H1 (cell line): ENCODE results near the gene JMJD1C. TPM values are rescaled to one million over a fixed set of nuclear protein-coding genes. Genes with fewer than 3 reads are reported as not detected.

Source experiments
- HDAC6 ChIP-seq: IDR thresholded peaks from one replicate; pipeline ENCODE4 v1.7.1; 2012; ENCODE audit warnings: low read depth, mild to moderate bottlenecking, inconsistent platforms, low read length, moderate library complexity
- POLR2A ChIP-seq, 2 experiments: IDR thresholded peaks; 1 replicate in 1 of 2; 2 replicates in 1 of 2; pipeline ENCODE4 v1.6.1; 2011; ENCODE audit warnings: low read depth in 2 of 2, low read length in 2 of 2, mild to moderate bottlenecking in 2 of 2; ENCODE audit errors: control extremely low read depth in 1 of 2
- POLR2AphosphoS5 ChIP-seq: IDR thresholded peaks from 2 replicates; pipeline ENCODE4 v1.6.1; 2011; ENCODE audit warnings: low read depth, low read length
- RFX5 ChIP-seq: IDR thresholded peaks from 2 replicates; pipeline ENCODE4 v1.6.1; 2011; ENCODE audit warnings: low read depth, low read length, improper control_type of control experiment, borderline replicate concordance
- SIN3A ChIP-seq, 2 experiments: IDR thresholded peaks in 1 of 2; conservative IDR thresholded peaks in 1 of 2; 2 replicates each; pipeline ENCODE4 v1.6.1; 2011 to 2012; ENCODE audit warnings: low read length in 2 of 2, improper control_type of control experiment in 1 of 2, low read depth in 1 of 2, mild to moderate bottlenecking in 1 of 2
- SIX5 ChIP-seq: IDR thresholded peaks from 2 replicates; pipeline ENCODE4 v1.6.1; 2011; ENCODE audit warnings: mild to moderate bottlenecking, low read depth, low read length
- SP1 ChIP-seq: IDR thresholded peaks from 2 replicates; pipeline ENCODE4 v1.6.1; 2011; ENCODE audit warnings: low read depth, low read length
- SP2 ChIP-seq: IDR thresholded peaks from 2 replicates; pipeline ENCODE4 v1.6.1; 2012; ENCODE audit warnings: mild to moderate bottlenecking, low read length, inconsistent platforms
- SRF ChIP-seq: IDR thresholded peaks from 2 replicates; pipeline ENCODE4 v1.6.1; 2011; ENCODE audit warnings: mild to moderate bottlenecking, low read depth, low read length, moderate library complexity
- TAF1 ChIP-seq: IDR thresholded peaks from 2 replicates; pipeline ENCODE4 v1.6.1; 2011; ENCODE audit warnings: mild to moderate bottlenecking, low read depth, low read length
- YY1 ChIP-seq: IDR thresholded peaks from 2 replicates; pipeline ENCODE4 v1.6.1; 2011; ENCODE audit warnings: low read depth, mild to moderate bottlenecking, low read length
- polyA plus RNA-seq, 7 experiments: library from polyadenylated mRNA; depleted of rRNA in 3 of 7; stranded (reverse) in 5 of 7; unstranded in 2 of 7; fragments of >200 nt in 5 of 7; fragments of 200-250 nt in 2 of 7; gene quantifications; 1 replicate in 5 of 7; 2 replicates in 1 of 7; 4 replicates in 1 of 7; pipeline versions ENCODE4 v1.2.1 to v1.2.3, GENCODE V29; 2011 to 2013; ENCODE audit warnings: missing spikeins in 2 of 7, mixed read lengths in 2 of 7
- total RNA-seq: library from RNA; stranded (reverse); fragmentation: NEBNext Ultra II Directional; extraction: Animal tissue kit (Norgen Biotek cat#: 25700); gene quantifications from 2 replicates; pipeline ENCODE4 v1.2.1, GENCODE V29; 2021
- TF ChIP-seq, protein P1 (sequence below): fragments of 300-600 bp; sonication (generic); IDR thresholded peaks from 2 replicates; pipeline ENCODE4 v1.7.1; 2012; ENCODE audit warnings: low read length, moderate library complexity, mild to moderate bottlenecking, inconsistent platforms; ENCODE audit not compliant: insufficient replicate concordance
- TF ChIP-seq, protein P2 (sequence below): IDR thresholded peaks from 2 replicates; pipeline ENCODE4 v1.6.1; 2011; ENCODE audit warnings: low read depth, mild to moderate bottlenecking, low read length; ENCODE audit not compliant: insufficient read depth

The JMJD1C gene
- total and polyA plus RNA-seq, 2 of the 8 experiments (the other 6 are each of a cell fraction or from before 2014, with no cell fraction given), result 54.5 to 210 TPM

DNA sequence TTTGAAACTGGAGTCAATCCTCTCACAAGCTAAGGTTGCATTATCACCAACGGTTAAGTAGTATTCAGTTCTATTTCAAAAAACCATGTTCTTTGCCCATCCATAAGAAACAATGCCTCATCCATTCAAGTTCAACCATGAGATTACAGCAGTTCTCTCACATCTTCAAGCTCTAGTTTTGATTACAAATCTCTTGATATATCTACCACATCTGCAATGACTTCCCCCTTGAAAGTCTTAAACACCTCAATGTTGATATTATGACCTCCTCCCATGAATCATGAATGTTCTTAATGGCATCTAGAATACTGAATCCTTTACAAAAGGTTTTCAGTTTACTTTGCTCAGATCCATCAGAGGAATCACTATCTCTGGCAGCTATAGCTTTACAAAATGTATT lies 81.8 kb downstream of the JMJD1C start (continued):
- TF ChIP-seq, protein P1, sequence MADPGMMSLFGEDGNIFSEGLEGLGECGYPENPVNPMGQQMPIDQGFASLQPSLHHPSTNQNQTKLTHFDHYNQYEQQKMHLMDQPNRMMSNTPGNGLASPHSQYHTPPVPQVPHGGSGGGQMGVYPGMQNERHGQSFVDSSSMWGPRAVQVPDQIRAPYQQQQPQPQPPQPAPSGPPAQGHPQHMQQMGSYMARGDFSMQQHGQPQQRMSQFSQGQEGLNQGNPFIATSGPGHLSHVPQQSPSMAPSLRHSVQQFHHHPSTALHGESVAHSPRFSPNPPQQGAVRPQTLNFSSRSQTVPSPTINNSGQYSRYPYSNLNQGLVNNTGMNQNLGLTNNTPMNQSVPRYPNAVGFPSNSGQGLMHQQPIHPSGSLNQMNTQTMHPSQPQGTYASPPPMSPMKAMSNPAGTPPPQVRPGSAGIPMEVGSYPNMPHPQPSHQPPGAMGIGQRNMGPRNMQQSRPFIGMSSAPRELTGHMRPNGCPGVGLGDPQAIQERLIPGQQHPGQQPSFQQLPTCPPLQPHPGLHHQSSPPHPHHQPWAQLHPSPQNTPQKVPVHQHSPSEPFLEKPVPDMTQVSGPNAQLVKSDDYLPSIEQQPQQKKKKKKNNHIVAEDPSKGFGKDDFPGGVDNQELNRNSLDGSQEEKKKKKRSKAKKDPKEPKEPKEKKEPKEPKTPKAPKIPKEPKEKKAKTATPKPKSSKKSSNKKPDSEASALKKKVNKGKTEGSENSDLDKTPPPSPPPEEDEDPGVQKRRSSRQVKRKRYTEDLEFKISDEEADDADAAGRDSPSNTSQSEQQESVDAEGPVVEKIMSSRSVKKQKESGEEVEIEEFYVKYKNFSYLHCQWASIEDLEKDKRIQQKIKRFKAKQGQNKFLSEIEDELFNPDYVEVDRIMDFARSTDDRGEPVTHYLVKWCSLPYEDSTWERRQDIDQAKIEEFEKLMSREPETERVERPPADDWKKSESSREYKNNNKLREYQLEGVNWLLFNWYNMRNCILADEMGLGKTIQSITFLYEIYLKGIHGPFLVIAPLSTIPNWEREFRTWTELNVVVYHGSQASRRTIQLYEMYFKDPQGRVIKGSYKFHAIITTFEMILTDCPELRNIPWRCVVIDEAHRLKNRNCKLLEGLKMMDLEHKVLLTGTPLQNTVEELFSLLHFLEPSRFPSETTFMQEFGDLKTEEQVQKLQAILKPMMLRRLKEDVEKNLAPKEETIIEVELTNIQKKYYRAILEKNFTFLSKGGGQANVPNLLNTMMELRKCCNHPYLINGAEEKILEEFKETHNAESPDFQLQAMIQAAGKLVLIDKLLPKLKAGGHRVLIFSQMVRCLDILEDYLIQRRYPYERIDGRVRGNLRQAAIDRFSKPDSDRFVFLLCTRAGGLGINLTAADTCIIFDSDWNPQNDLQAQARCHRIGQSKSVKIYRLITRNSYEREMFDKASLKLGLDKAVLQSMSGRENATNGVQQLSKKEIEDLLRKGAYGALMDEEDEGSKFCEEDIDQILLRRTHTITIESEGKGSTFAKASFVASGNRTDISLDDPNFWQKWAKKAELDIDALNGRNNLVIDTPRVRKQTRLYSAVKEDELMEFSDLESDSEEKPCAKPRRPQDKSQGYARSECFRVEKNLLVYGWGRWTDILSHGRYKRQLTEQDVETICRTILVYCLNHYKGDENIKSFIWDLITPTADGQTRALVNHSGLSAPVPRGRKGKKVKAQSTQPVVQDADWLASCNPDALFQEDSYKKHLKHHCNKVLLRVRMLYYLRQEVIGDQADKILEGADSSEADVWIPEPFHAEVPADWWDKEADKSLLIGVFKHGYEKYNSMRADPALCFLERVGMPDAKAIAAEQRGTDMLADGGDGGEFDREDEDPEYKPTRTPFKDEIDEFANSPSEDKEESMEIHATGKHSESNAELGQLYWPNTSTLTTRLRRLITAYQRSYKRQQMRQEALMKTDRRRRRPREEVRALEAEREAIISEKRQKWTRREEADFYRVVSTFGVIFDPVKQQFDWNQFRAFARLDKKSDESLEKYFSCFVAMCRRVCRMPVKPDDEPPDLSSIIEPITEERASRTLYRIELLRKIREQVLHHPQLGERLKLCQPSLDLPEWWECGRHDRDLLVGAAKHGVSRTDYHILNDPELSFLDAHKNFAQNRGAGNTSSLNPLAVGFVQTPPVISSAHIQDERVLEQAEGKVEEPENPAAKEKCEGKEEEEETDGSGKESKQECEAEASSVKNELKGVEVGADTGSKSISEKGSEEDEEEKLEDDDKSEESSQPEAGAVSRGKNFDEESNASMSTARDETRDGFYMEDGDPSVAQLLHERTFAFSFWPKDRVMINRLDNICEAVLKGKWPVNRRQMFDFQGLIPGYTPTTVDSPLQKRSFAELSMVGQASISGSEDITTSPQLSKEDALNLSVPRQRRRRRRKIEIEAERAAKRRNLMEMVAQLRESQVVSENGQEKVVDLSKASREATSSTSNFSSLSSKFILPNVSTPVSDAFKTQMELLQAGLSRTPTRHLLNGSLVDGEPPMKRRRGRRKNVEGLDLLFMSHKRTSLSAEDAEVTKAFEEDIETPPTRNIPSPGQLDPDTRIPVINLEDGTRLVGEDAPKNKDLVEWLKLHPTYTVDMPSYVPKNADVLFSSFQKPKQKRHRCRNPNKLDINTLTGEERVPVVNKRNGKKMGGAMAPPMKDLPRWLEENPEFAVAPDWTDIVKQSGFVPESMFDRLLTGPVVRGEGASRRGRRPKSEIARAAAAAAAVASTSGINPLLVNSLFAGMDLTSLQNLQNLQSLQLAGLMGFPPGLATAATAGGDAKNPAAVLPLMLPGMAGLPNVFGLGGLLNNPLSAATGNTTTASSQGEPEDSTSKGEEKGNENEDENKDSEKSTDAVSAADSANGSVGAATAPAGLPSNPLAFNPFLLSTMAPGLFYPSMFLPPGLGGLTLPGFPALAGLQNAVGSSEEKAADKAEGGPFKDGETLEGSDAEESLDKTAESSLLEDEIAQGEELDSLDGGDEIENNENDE, result no peak
- no peak for TF ChIP-seq SP1
- no peak for TF ChIP-seq POLR2A (IDR thresholded peaks at IDR 0.05; ENCODE audit: control extremely low read depth in 1 of 2, low read depth in 2 of 2, low read length in 2 of 2)
- TF ChIP-seq, protein P2, sequence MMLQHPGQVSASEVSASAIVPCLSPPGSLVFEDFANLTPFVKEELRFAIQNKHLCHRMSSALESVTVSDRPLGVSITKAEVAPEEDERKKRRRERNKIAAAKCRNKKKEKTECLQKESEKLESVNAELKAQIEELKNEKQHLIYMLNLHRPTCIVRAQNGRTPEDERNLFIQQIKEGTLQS, result no peak
- TF ChIP-seq RFX5, result no peak
- TF ChIP-seq YY1, result no peak
- no peak for TF ChIP-seq SP2
- no peak for TF ChIP-seq POLR2AphosphoS5
- no peak for TF ChIP-seq SIX5
- no peak for TF ChIP-seq SRF
- no peak for TF ChIP-seq HDAC6
- no peak for TF ChIP-seq SIN3A (conservative IDR thresholded peaks at IDR 0.05 in 1 of 2, IDR thresholded peaks at IDR 0.05 in 1 of 2; ENCODE audit: low read depth in 1 of 2, low read length in 2 of 2)
- TF ChIP-seq TAF1, result no peak
